ENCODE measurements around the gene CELA3B.

Gene CELA3B

GRCh38 chr1:22026924-22027289, 50.1 kb downstream of the CELA3B start:
- Histone ChIP-seq H3K27ac (ENCODE audit: low read length) (no peak overlapping the region), H3K9me3 (ENCODE audit: insufficient read depth, low read length, severe bottlenecking) (no peaks in the 10 kb centered on the region), H2AFZ (ENCODE audit: low read depth, low read length) (no peak overlapping the region), H3K9ac (ENCODE audit: low read depth, low read length) (no peak overlapping the region; the same call in 1 of the 2 replicates), H3K4me2 (ENCODE audit: insufficient read depth, low read length) (no peak overlapping the region), H3K4me1 (ENCODE audit: insufficient read depth, low read length) (peaks cover 30% of the 10 kb centered on the region), H4K20me1 (ENCODE audit: insufficient read depth, low read length) (no peaks in the 10 kb centered on the region), H3K79me2 (ENCODE audit: insufficient read depth, low read length) (peaks cover 12% of the 10 kb centered on the region), H3K36me3 (ENCODE audit: insufficient read depth, low read length) (peaks cover 10% of the 10 kb centered on the region), H3K4me3 (ENCODE audit: low read depth in 1 of 2, low read length in 2 of 2) (no peak overlapping the region), H3K27me3 (ENCODE audit: insufficient read depth, low read length, poor library complexity) (no peaks in the 10 kb centered on the region)
- TF ChIP-seq EZH2 (IDR thresholded peaks at IDR 0.05; ENCODE audit: borderline replicate concordance, low read depth, low read length, severe bottlenecking) (no peak), CTCF (IDR thresholded peaks at IDR 0.05; ENCODE audit: borderline replicate concordance, extremely low read depth, low read length, poor library complexity, severe bottlenecking) (no peak)
- DNase-seq (no peak), ATAC-seq (ENCODE audit: insufficient read depth, low read depth) (no peak)

GRCh38 chr1:22030057-22030456, 53.2 kb downstream of the CELA3B start:
- no peak for TF ChIP-seq CTCF (IDR thresholded peaks at IDR 0.05; ENCODE audit: borderline replicate concordance, extremely low read depth, low read length, poor library complexity, severe bottlenecking)
- TF ChIP-seq EZH2 (IDR thresholded peaks at IDR 0.05; ENCODE audit: borderline replicate concordance, low read depth, low read length, severe bottlenecking) = no peak
- ATAC-seq (ENCODE audit: insufficient read depth, low read depth) (no peak), DNase-seq (no peak)
- Histone ChIP-seq H3K4me3 (ENCODE audit: low read depth in 1 of 2, low read length in 2 of 2) (no peak overlapping the region), H3K79me2 (ENCODE audit: insufficient read depth, low read length) (peaks cover 12% of the 10 kb centered on the region), H3K27ac (ENCODE audit: low read length) (no peak overlapping the region), H2AFZ (ENCODE audit: low read depth, low read length) (no peak overlapping the region), H3K4me1 (ENCODE audit: insufficient read depth, low read length) (peaks cover 14% of the 10 kb centered on the region), H3K36me3 (ENCODE audit: insufficient read depth, low read length) (peaks cover 10% of the 10 kb centered on the region), H3K9ac (ENCODE audit: low read depth, low read length) (no peak overlapping the region), H3K4me2 (ENCODE audit: insufficient read depth, low read length) (no peak overlapping the region), H4K20me1 (ENCODE audit: insufficient read depth, low read length) (no peaks in the 10 kb centered on the region), H3K27me3 (ENCODE audit: insufficient read depth, low read length, poor library complexity) (no peaks in the 10 kb centered on the region), H3K9me3 (ENCODE audit: insufficient read depth, low read length, severe bottlenecking) (no peaks in the 10 kb centered on the region)

- ATAC-seq (ENCODE audit: insufficient read depth, low read depth) = no peak
- H2AFZ ChIP-seq (ENCODE audit: low read depth, low read length) = no peak overlapping the region
- H3K79me2 ChIP-seq (ENCODE audit: insufficient read depth, low read length) = peaks cover 11% of the 10 kb centered on the region
- no peak for DNase-seq
- H3K9me3 ChIP-seq (ENCODE audit: insufficient read depth, low read length, severe bottlenecking) = no peaks in the 10 kb centered on the region
- peaks cover 12% of the 10 kb centered on the region for H3K4me1 ChIP-seq (ENCODE audit: insufficient read depth, low read length)
- no peaks in the 10 kb centered on the region for H4K20me1 ChIP-seq (ENCODE audit: insufficient read depth, low read length)
- no peak overlapping the region for H3K27ac ChIP-seq (ENCODE audit: low read length)
- no peaks in the 10 kb centered on the region for H3K27me3 ChIP-seq (ENCODE audit: insufficient read depth, low read length, poor library complexity)
- H3K4me3 ChIP-seq (ENCODE audit: low read depth in 1 of 2, low read length in 2 of 2) = no peak overlapping the region
- H3K9ac ChIP-seq (ENCODE audit: low read depth, low read length) = no peak overlapping the region
- peaks cover 10% of the 10 kb centered on the region for H3K36me3 ChIP-seq (ENCODE audit: insufficient read depth, low read length)
- TF ChIP-seq EZH2 (IDR thresholded peaks at IDR 0.05; ENCODE audit: borderline replicate concordance, low read depth, low read length, severe bottlenecking) (no peak), CTCF (IDR thresholded peaks at IDR 0.05; ENCODE audit: borderline replicate concordance, extremely low read depth, low read length, poor library complexity, severe bottlenecking) (no peak)
- no peak overlapping the region for H3K4me2 ChIP-seq (ENCODE audit: insufficient read depth, low read length)
Observed at GRCh38 chr1:22030473-22030872, 53.7 kb downstream of the CELA3B start.
